ENCODE data around the gene INPP5J.

GRCh38 chr22:31075961-31076360, 46.8 kb upstream of the INPP5J start:
- TF ChIP-seq POLR2A (IDR thresholded peaks at IDR 0.05; ENCODE audit: low read depth, low read length) (no peak), POLR2AphosphoS5 (IDR thresholded peaks at IDR 0.05; ENCODE audit: low read depth, low read length) (no peak)
